CD4-positive, alpha-beta T cell treated with Interleukin-10 for 1 hour (primary cell): Measurements from ENCODE around the gene LAMC3.
"Not testable (repeated sequence)": the region's sequence is repeated elsewhere in the genome, so short reads cannot be mapped to it uniquely, and the experiment has no call there.

Experiments
- DNase-seq: peaks from one replicate; pipeline ENCODE4 v3.0.0-alpha.2; 2020

LAMC3 gene

GRCh38 chr9:131031005-131031641 is 22.1 kb downstream of the LAMC3 start:
- DNase-seq, result no peak

GRCh38 chr9:131031642-131032005 is 22.6 kb downstream of the LAMC3 start:
- no peak for DNase-seq

- no peak for DNase-seq
These were observed 23.4 kb downstream of the LAMC3 start for GRCh38 chr9:131032384-131032783.

GRCh38 chr9:131033269-131034224 is 24.6 kb downstream of the LAMC3 start:
- DNase-seq, result no peak

GRCh38 chr9:131034268-131034667 is 25.3 kb downstream of the LAMC3 start:
- DNase-seq, result no peak

- not testable (repeated sequence) for DNase-seq
These were observed 25.8 kb downstream of the LAMC3 start for GRCh38 chr9:131034749-131035148.

GRCh38 chr9:131035548-131035947 is 26.6 kb downstream of the LAMC3 start:
- no peak for DNase-seq

- DNase-seq, result no peak
These were observed 27.1 kb downstream of the LAMC3 start for GRCh38 chr9:131036071-131036470.

GRCh38 chr9:131036529-131037334 is 27.8 kb downstream of the LAMC3 start:
- DNase-seq, result no peak

GRCh38 chr9:131037335-131038255 is 28.6 kb downstream of the LAMC3 start:
- DNase-seq, result no peak

- no peak for DNase-seq
These were observed 29.5 kb downstream of the LAMC3 start for GRCh38 chr9:131038256-131039128.

GRCh38 chr9:131039129-131039954 is 30.4 kb downstream of the LAMC3 start:
- no peak for DNase-seq

GRCh38 chr9:131042666-131043065 is 33.7 kb downstream of the LAMC3 start:
- no peak for DNase-seq

GRCh38 chr9:131043087-131043486 is 34.1 kb downstream of the LAMC3 start:
- no peak for DNase-seq

GRCh38 chr9:131043646-131044045 is 34.7 kb downstream of the LAMC3 start:
- no peak for DNase-seq

GRCh38 chr9:131045300-131046092 is 36.5 kb downstream of the LAMC3 start:
- DNase-seq, result peak; percentile 4

GRCh38 chr9:131046093-131046380 is 37.1 kb downstream of the LAMC3 start:
- DNase-seq, result no peak

- peak; percentile 67 for DNase-seq
These were observed 37.7 kb downstream of the LAMC3 start for GRCh38 chr9:131046581-131047202.

- DNase-seq, result no peak
These were observed 39.4 kb downstream of the LAMC3 start for GRCh38 chr9:131048332-131048731.
